K562 treated with DMSO at 1 percent for 24 hours (cell line): Measurements from ENCODE around the gene CHAMP1. TPM values are rescaled to one million over a fixed set of nuclear protein-coding genes. Genes with fewer than 3 reads are reported as not detected.

Experiments used
- total RNA-seq: library from RNA; unstranded; fragments of 300-600 nt; gene quantifications from 2 replicates; pipeline ENCODE4 v1.2.3, GENCODE V29; 2022; ENCODE audit warnings: low read depth; ENCODE audit not compliant: insufficient read depth

The CHAMP1 gene, protein sequence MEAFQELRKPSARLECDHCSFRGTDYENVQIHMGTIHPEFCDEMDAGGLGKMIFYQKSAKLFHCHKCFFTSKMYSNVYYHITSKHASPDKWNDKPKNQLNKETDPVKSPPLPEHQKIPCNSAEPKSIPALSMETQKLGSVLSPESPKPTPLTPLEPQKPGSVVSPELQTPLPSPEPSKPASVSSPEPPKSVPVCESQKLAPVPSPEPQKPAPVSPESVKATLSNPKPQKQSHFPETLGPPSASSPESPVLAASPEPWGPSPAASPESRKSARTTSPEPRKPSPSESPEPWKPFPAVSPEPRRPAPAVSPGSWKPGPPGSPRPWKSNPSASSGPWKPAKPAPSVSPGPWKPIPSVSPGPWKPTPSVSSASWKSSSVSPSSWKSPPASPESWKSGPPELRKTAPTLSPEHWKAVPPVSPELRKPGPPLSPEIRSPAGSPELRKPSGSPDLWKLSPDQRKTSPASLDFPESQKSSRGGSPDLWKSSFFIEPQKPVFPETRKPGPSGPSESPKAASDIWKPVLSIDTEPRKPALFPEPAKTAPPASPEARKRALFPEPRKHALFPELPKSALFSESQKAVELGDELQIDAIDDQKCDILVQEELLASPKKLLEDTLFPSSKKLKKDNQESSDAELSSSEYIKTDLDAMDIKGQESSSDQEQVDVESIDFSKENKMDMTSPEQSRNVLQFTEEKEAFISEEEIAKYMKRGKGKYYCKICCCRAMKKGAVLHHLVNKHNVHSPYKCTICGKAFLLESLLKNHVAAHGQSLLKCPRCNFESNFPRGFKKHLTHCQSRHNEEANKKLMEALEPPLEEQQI
- 21.1 and 23.3 TPM in 2 replicates for total RNA-seq

DNA sequence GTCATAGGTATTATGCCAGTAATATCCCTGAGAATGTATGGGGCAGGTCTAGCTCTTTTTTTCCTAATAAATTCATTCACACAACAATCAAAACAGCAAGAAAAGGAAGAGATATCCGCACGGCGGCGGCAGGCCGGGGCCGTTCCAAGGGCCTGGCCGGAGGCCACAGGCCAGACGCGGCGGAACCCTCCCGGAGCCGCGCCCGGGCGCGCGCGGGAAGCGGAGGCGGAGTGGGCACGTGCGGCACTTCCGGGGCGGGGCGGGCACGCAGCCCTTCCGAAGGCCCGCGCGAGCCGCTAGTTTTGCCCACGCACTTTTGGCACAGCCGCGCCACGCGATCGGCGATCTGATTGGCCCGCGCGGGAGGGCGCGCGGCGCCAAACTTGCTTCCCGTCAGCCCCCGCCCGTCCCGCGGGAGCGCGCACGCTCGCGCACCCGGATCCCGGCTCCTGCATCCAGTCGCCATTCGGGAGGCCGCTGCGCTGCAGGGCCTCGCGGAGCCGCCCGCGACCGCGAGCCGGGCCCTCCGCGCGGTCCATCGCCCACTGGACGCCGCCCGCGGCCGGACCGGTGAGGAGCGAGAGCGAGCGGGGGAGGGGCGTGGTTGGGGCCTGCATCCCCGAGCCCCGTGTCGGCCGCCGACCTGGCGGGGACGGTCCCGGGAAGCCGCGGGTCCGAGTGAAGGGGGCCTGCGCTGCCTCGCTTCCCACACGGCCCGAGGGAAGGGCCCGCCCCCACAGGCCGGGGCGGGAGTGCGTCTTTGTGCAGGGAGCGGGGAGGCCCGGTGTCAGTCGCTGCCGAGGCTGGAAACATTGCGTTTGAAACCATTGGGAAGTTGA is at the start of gene CHAMP1:
CHAMP1 (plus strand) TSS at position 430 of the 839 bp plus-strand sequence. CDS start 9,340 bp downstream, outside the sequence.

DNA sequence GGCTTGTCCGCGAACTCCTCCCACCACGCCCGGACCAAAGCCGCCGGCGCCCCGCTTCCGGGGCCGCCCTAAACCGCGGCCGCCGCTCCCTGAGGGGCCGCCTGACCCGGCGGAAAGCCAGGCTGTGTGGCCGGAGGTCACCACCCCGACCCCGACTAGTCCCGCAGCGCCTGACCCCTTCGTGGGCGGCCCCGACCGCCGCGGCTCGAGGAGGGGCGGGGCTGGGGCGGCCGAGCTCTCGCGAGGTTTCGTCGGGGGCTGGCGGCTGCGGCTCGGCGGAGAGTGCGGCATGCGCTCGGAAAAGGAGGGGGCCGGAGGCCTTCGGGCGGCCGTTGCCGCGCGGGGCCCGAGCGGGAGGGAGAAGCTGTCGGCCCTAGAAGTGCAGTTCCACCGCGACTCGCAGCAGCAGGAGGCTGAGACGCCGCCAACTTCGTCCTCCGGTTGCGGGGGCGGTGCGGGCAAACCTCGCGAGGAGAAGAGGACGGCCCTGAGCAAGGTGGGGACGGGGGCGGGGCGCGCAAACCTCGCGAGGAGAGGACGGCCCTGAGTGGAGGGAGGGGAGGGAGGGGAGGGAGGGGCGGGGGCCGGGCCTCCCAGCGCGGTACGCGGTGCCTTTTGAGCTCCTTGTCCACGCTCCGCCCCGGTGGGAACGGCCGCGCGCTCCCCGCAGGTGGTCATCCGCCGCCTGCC is 32.8 kb upstream of the CHAMP1 start, which contains the start of gene UPF3A:
UPF3A (plus strand) TSS at position 251 of the 690 bp plus-strand sequence; CDS start at position 290, 39 bp downstream.

Other genes starting within 250 kb of the CHAMP1 start
- 21.2 and 21.3 TPM in 2 replicates for gene RASA3, start 181.9 kb upstream of the CHAMP1 start, total RNA-seq
- not detected in 2 replicates for gene CFAP97D2, start 135.2 kb upstream of the CHAMP1 start, total RNA-seq
- gene CDC16, start 79.6 kb upstream of the CHAMP1 start, total RNA-seq, result 36.2 and 36.4 TPM in 2 replicates
- 57.4 and 63.7 TPM in 2 replicates for gene UPF3A, start 32.9 kb upstream of the CHAMP1 start, total RNA-seq